Coronary artery (tissue), 2 donors: ENCODE results near the gene SHISA2.

Experiments used
- DNase-seq: peaks from one replicate; pipeline ENCODE4 v3.0.0-alpha.2; 2017; ENCODE audit warnings: low spot score
- H3K27ac ChIP-seq, 2 donors: fragments of 200-600 bp; sonication (generic); one replicate each; pipeline ENCODE4 v1.5.1; 2016 to 2019
- H3K4me3 ChIP-seq: fragments of 200-600 bp; sonication (generic); 2 replicates; pipeline ENCODE4 v1.5.1; 2016; ENCODE audit warnings: mild to moderate bottlenecking, moderate library complexity
- CTCF ChIP-seq: fragments of 200-600 bp; sonication (generic); IDR thresholded peaks from one replicate; pipeline ENCODE4 v1.5.1; 2019; ENCODE audit warnings: antibody characterized with exemption

The SHISA2 gene

DNA sequence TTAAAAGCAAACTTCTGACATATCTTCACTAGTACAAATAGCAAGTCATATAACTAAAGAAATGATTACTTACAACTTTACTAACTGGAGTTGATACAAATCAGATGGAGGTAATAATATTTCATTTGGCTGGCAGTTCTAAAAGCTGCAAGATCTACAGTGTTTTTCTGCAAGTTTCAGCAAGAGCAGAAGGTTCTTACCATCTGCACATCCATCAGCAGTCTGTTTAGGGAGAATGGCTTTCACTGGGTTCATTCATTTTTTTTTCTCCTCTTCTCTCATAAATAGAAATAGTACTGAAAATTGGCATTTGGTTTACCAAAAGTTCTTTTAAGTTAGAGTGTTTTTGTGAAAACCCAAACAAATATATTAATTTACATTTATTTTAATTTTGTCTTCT lies 3.1 kb upstream of the SHISA2 start:
- Histone ChIP-seq H3K4me3 (no peak overlapping the region), H3K27ac (no peak overlapping the region)
- no peak for DNase-seq
- TF ChIP-seq CTCF = no peak

DNA sequence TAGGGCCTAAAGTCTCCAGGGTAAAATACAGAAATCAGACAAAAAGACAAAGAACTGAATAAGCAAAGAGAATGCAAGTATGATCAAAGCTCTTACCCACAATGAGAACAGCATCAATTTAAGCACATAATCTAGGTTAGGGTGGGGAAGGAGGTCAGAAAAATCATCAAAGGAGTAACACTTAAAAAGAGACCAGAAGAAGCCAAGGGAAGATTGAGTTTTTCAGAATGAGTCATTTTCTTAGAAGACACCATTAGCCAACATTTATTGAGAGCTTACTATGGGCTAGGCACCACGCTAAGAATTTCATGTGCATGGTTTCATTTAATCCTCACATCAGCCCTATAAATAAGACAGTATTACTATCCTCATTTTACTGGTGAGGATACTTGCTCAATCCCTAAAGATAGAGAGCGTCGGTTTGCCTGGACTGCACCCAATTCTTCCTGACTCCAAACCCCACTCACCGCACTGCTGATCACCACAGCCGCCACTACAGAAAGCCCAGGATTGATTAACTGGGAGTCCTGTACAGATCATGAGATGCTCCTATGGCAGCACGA lies 1.7 kb upstream of the SHISA2 start:
- no peak overlapping the region for H3K27ac ChIP-seq
- TF ChIP-seq CTCF = no peak
- no peak for DNase-seq
- no peak overlapping the region for H3K4me3 ChIP-seq

DNA sequence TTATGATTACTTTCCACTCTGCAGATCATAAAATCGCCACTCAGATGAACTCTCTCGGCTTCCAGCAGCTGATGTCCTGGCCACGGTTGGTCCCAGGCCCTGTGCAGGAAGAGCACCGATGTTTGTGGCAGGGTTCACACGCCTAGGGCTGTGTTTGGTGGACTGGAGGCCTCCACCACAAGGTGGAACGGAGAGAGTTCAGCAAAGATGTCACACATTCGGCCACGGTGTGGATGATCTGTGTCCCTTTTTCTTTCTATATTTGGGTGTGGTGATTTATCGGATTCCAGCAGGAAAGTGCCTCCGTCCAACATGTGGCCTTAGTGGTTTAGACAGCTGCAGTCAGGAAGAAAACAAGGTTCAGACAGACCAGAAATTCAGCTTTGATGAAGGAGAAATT lies 521 bp upstream of the SHISA2 start:
- TF ChIP-seq CTCF = no peak
- peak overlapping the region; percentile 73 for H3K4me3 ChIP-seq
- H3K27ac ChIP-seq = no peak overlapping the region
- no peak for DNase-seq

- no peak for TF ChIP-seq CTCF
- Histone ChIP-seq H3K4me3 (peak overlapping the region; percentile 73), H3K27ac (no peak overlapping the region)
- no peak for DNase-seq
Measured at GRCh38 chr13:26051231-26051656, 572 bp downstream of the SHISA2 start.

DNA sequence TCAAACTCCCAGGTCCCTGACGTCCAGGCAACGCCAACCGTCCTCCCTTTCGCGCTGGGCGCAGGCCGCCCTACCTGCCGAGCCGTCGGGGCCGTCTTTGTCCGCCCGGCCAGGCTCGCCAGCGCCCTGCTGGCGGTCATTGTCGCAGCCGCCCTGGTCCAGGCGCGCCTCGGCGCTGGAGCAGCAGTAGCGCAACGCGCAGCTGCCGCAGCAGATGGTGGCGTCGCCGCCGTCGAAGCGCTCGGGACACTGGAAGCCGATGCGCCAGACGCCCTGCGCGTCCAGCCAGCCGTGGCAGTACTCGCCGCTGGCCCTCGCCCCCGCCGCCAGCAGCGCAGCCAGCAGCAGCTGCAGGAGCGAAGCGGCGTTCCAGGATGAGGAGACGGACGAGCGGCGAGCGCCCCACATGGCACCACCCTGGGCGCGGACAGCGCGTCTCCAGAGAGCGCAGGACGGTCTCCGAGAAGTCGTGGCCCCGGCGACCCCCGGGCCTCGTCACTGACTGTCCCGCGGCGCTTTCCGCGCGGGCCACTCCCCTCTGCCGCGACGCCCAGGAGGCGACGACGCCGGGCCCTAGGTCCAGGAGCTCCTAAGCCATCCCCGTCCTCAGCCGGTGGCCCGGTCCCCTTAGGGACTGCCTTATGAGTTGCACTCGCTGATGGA lies 1.1 kb downstream of the SHISA2 start:
- H3K4me3 ChIP-seq = peak overlapping the region; percentile 73
- TF ChIP-seq CTCF = no peak
- no peak for DNase-seq
- H3K27ac ChIP-seq = no peak overlapping the region

- no peak for TF ChIP-seq CTCF
- no peak for DNase-seq
- Histone ChIP-seq H3K4me3 (no peak overlapping the region), H3K27ac (no peak overlapping the region)
Measured at GRCh38 chr13:26048741-26049140, 3.1 kb downstream of the SHISA2 start.

DNA sequence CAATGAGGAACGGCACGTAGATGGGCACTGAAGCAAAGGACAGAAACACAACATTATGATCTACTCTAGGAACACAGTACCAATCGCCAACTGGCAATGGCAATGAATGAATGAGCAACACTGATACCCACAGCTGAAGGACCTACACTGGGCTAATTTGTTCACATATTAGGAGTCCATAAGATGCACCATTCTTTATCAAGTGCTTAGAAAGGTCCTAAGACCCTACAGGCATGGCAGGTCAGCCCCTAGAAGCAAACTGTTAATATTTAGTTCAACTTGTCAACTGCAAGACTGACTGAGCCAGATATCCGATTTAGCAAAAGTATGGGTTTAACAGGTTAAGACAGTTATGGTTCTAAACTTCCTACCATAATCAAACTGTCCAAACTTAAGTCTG lies 4.8 kb downstream of the SHISA2 start:
- Histone ChIP-seq H3K27ac (no peak overlapping the region), H3K4me3 (no peak overlapping the region)
- TF ChIP-seq CTCF = no peak
- DNase-seq = no peak
